GM19395 (cell line): ENCODE measurements around the gene EXOC7.
"Not testable (repeated sequence)": the region's sequence is repeated elsewhere in the genome, so short reads cannot be mapped to it uniquely, and the experiment has no call there.

Source experiments
- ATAC-seq: cut with Tn5 transposase; IDR thresholded peaks from one replicate; pipeline ENCODE4 v1.9.1; 2021; ENCODE audit warnings: mild to moderate bottlenecking, moderate library complexity; ENCODE audit not compliant: unreplicated experiment

EXOC7 gene

GRCh38 chr17:76089680-76090516 is 13.7 kb downstream of the EXOC7 start:
- no peak for ATAC-seq

GRCh38 chr17:76088868-76089576 is 14.6 kb downstream of the EXOC7 start:
- ATAC-seq = no peak

DNA sequence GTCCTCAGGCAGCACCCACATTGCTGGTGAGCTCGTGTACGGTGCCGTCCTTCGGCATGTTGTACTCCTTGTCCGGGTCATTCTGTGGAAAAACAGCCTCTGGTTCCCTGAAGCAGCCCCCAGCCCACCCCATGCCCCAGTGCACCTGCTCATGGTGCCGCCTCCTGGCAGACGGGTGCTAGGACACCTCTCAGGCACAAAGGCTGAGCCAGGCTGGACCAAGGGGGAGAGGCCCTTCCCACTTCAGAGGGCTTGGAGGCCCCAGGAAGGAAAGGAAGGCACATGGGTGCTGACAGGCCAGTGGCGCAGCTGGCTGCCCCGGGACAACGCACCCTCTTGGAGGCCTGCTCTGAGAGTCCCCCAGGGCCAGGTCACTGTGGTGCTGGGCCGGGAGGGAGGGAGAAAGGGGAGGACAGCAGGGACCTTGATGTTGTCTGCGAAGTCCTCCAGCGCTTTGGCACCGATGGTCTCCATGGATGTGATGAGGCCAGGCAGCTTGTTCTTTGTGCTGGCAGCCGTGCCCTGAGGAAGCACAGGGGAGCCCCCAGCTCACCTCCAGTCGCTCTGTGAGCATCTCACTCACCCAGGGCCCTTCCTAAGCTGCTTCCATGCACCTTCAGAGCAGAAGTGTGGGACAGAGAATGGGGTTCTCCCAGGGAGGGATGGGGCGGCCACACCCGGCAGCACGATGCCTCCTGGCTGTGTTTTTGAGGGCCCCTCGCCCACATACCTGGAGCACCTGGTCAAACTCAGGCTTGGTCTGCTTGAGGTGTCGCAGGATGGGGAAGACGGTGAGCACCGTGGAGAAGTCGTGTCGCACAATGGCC is 15.3 kb downstream of the EXOC7 start:
- ATAC-seq = no peak

GRCh38 chr17:76087531-76087930 is 16.1 kb downstream of the EXOC7 start:
- ATAC-seq = no peak

- no peak for ATAC-seq
Measured at GRCh38 chr17:76086384-76086783, 17.2 kb downstream of the EXOC7 start.

GRCh38 chr17:76085731-76086366 is 17.7 kb downstream of the EXOC7 start:
- ATAC-seq = no peak

DNA sequence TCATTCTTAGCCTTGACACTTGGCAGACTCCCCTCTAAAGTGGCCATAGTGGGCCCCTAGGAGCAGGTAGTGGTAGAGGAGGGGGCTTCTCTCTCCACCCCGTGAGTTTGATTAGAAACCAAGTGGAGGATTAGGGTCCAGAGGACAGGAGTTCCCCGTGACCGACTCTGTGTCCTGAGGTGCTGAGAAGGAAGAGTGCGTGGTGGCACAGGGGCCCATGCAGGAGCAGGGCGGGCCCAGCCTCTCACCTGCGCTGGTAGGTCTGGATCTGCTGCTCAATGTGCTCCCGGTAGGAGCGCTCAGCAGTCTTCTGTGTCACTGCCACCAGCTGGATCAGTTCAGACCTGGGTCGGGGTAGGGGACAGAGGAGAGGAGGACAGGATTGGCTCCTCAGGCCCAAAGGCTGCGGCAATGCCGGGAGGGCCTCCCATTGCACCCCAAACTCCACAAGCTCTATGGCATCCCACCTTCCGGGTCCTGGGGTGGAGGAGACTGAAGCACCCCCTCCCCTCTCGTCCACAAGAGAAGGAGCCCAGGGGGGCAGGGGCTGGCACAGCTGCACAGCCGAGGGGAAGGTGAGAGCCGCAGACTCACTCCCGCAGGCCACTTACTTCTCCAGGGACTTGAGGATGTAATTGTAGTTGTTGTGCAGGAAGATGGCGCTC is 18.4 kb downstream of the EXOC7 start:
- no peak for ATAC-seq

DNA sequence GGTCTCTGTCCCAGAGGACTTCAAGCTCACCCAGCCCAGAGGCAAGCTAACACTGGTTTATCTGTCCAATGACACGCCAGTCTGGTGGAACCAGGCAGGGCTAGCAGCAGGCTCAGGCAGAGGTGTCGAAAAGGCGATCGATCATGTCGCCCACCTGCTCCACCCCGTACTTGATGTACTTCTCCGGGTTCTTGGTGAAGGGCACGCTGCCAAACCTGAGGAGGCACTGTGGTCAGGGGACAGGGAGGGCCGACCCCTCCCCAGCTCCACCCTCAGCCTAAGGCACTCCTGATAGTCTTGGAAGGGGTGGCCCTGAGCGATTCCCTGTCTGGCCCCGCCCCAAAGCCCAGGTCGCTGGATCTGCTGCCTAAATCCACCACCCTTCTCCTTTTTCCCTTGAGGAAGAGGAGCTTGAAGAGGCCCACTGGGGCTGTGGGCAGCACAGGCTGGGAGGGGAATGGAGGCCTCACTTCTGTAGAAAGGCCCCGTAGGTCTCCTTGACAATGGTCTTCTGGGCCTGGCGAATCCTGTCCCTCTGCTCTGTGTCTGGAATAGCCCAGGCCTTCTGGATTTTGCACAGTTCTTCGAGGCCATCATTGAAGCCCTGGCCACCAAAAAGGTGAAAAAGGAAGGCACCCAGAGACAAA is 19.9 kb downstream of the EXOC7 start:
- no peak for ATAC-seq

DNA sequence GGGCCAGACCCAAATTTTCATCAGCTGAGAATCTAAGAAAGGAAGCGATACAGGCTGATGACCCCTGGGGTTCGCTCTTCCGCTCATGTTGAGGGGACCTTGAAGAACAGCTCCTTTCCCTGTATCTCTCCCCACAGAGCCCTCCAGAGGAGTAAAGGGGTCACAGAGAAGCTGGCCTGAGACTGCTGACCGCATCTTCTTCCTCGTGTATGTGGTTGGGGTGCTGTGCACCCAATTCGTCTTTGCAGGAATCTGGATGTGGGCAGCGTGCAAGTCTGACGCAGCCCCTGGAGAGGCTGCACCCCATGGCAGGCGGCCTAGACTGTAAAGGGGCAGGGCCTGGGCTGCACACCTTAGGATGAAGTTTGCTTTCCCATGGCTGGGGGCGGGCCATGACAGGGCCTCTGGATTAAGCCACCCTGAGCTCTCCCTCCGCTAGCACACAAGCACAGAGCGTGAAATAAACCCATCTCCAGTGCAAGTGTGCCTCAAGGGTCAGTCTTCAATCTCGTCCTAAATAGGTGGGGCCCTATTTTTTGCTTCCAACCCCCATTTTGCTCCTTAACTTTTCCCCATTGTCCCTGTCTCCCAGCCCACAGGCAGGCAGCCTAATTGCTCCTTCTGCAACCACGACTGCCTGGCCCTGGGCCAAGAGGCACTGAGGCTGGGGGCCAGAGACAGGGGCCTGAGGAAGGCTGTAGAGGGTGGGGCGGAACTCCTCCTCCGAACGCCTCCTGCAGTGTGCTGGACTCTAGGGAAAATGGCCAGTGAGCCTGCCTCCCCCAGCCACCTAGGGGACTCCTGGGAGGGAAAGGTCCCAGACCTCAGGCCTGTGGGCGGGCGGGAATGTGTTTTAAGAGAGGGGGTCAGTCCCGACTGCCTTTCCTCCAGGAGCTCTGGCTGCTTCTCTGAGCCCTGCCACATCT is 21.0 kb downstream of the EXOC7 start:
- ATAC-seq = no peak

DNA sequence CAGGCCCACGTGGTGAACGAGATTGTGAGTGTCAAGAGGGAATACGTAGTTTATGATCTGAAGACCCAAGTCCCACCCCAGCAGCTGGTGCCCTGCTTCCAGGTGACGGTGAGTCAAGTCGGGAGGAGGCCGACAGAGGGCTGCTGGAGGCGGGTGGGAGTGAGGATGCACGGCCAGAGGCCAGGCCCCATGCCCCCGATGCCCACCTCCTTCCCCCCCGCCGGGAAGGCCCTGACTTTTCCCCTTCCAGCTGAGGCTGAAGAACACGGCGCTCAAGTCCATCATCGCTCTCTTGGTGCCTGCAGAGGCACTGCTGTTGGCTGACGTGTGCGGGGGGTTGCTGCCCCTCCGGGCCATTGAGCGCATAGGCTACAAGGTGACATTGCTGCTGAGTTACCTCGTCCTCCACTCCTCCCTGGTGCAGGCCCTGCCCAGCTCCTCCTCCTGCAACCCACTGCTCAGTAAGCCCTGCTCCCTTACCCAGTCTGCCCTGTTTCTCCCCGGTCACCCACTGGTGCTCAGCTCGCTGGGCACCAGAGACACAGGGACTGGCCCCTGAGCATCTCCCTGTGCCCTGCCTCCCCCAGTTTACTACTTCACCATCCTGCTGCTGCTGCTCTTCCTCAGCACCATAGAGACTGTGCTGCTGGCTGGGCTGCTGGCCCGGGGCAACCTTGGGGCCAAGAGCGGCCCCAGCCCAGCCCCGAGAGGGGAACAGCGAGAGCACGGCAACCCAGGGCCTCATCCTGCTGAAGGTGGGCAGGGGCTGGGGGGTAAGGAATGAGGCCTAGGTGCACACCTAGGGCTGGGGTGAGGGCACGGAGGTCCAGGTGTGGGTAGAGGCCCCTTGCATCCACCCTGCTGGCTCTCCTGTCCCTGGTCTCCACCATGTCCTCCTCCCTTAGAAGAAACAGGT is 22.0 kb downstream of the EXOC7 start:
- ATAC-seq = no peak

GRCh38 chr17:76080768-76081287 is 22.8 kb downstream of the EXOC7 start:
- ATAC-seq = no peak

GRCh38 chr17:76079956-76080767 is 23.4 kb downstream of the EXOC7 start:
- no peak for ATAC-seq

DNA sequence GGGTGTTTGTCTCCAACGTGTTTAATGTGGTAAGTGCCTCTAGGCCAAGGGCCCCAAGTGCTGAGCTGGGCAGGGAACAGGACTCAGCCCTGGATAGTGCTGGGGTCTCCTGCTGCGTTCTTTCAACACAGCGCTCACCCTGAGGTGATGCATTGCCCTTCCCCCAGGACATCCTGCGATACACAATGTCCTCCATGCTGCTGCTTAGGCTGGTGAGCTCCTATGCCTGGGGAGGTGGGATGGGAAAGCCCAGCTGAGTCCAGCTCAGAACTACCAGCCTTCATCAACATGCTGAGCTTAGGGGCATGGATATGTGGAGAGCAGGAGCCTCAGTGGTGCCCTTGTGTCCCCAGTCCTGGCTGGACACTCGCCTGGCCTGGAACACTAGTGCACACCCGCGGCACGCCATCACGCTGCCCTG is 24.0 kb downstream of the EXOC7 start:
- ATAC-seq = no peak

DNA sequence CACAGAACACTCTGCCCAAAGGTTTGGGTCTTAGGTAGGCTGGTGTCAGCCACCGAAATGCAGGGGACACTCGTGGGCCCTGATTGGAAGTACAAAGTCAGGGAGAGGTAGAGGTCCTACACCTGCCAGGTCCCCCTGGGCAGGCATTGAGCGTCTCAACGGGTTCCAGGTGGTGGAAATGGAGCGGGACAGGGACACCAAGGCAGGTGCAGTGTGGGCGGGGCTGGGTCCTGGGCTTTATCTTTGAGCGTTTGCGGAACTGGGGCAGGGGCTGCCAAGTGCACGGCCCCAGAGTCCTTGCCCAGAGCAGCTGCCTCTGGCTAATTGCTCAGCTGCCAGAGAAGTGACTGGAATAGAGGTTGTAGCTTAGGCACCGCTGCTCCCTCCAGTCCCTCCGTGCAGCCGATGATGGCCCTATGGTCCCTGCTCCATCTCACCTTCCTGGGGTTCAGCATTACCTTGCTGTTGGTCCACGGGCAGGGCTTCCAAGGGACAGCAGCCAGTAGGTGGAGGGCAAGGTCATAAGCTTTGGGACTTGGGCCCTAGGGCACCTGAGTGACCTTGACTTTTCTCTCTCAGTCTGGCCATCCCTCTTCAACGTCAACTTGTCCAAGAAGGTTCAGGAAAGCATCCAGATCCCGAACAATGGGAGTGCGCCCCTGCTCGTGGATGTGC is 24.6 kb downstream of the EXOC7 start, which contains the start of gene ZACN:
ZACN (plus strand) TSS at position 323 of the 675 bp plus-strand sequence; CDS start at position 406, 83 bp downstream.
- no peak for ATAC-seq

DNA sequence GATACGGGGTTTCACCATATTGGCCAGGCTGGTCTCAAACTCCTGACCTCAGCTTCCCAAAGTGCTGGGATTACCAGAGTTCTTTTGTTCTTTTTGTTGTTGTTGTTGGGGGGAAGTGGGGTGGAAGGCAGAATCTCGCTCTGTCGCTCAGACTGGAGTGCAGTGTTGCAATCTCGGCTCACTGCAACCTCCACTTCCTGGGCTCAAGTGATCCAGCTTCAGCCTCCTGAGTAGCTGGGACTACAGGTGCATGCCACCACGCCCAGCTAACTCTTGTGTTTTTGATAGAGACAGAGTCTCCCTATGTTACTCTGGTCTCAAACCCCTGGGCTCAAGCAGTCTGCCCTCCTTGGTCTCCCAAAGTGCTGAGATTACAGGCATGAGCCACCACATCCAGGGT is 25.2 kb downstream of the EXOC7 start:
- ATAC-seq = not testable (repeated sequence)

- no peak for ATAC-seq
Measured at GRCh38 chr17:76077584-76078110, 25.9 kb downstream of the EXOC7 start.
